Measurements from ENCODE around the gene SLC8A1.

DNA sequence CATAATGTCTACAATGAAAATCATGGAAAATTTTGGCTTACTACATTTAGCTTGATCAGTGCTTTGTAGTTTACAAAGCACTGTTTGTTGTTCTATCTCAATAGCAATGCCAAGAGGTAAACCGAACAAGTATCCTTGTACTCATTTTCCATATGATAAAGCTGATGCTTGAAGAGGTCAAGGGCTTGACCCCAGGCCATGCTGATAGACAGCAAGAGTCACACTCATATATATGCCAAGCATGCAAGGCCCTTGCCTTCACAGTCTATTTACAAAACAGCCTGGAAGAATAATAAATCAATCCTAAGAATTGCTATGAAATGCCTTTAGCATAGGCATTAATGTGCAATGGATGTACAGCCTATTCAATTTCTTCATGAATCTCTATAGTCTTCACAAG lies 71.8 kb downstream of the SLC8A1 start:
- TF ChIP-seq POLR2A (IDR thresholded peaks at IDR 0.05) = no peak
- no peak for TF ChIP-seq CTCF (IDR thresholded peaks at IDR 0.05)
